ENCODE measurements around the gene COL5A1.

DNA sequence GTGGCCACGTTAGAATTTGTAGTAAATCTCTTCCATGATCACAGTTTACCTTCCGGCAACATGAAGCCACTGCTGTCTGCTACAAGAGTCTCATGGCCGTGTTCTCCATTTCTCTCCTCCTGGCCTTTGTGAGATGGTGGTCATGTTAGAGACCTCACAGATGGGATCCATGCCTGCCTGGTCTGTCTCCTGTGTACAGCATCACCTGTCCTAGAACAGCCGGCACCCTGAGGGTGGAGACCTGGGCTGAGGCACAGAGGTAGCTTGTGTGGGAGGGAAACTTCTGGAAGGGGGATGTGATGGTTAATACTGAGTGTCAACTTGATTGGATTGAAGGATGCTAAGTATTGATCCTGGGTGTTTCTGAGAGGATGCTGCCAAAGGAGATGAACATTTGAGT, 235.9 kb downstream of the COL5A1 start:
- TF ChIP-seq EZH2 (IDR thresholded peaks at IDR 0.05): no peak
- no peak for TF ChIP-seq POLR2AphosphoS5 (IDR thresholded peaks at IDR 0.05; ENCODE audit: borderline replicate concordance, low read depth, low read length)
- no peak for TF ChIP-seq FOXP2 (optimal IDR thresholded peaks at IDR 0.05; ENCODE audit: control extremely low read depth, extremely low read length, insufficient read depth)

Measured in SK-N-MC (cell line).